HCT116 (cell line): ENCODE measurements around the gene SPTLC1. TPM values are rescaled to one million over a fixed set of nuclear protein-coding genes. Genes with fewer than 3 reads are reported as not detected.
A peak's percentile ranks its signal among the peaks of the same experiment; 100 is the strongest.

ENCODE experiments used
- ATAC-seq: fragments of 200-7000 bp; cut with Tn5 transposase; 2 replicates; pipeline ENCODE4 v1.9.1; 2020; ENCODE audit warnings: mild to moderate bottlenecking, moderate library complexity
- BruUV-seq: library from RNA; stranded (reverse); fragments of 400-500 nt; replicated peaks from 2 replicates; lab custom pipeline; 2021; lab: Mats Ljungman, UMichigan
- CTCF ChIA-PET: fragments of 300-600 bp; sonication (Branson Sonifier 250); formaldehyde crosslinking; loops from one replicate; lab custom pipeline; 2021; ENCODE audit warnings: antibody characterized with exemption; lab: Charles Lee
- POLR2A ChIA-PET: fragments of 300-600, 350-600 bp; sonication (Branson Sonifier 250); formaldehyde crosslinking; loops from one replicate; lab custom pipeline; 2021; ENCODE audit warnings: antibody characterized with exemption; lab: Charles Lee
- RAD21 ChIA-PET, 2 experiments: fragments of 300-600 bp; sonication (Branson Sonifier 250); formaldehyde crosslinking; loops; one replicate each; lab custom pipeline; 2023; ENCODE audit warnings: low total read pairs in 2 of 2; ENCODE audit not compliant: uncharacterized antibody in 2 of 2, unreplicated experiment in 2 of 2, low non-redundant PET in 1 of 2; lab: Charles Lee
- DNase-seq: peaks from one replicate; pipeline ENCODE4 v3.0.0-alpha.2; 2010; ENCODE audit warnings: low read depth, low spot score
- H2AFZ ChIP-seq: fragments of 200-600 bp; shearing (Covaris generic), sonication (generic); 2 replicates; pipeline ENCODE4 v1.6.1; 2017; ENCODE audit warnings: low read depth, mixed run types, mixed read lengths, antibody characterized with exemption, low read length; ENCODE audit not compliant: poor library complexity, severe bottlenecking
- H3K27ac ChIP-seq: 2 replicates; pipeline ENCODE4 v1.5.1; 2012; ENCODE audit warnings: low read depth, low read length
- H3K27me3 ChIP-seq: fragments of 200-600 bp; sonication (generic); 2 replicates; pipeline ENCODE4 v1.6.1; 2016; ENCODE audit warnings: mixed run types, low read length, mixed read lengths; ENCODE audit not compliant: insufficient read depth
- H3K36me3 ChIP-seq, 2 experiments: fragments of 200-500 bp in 1 of 2; fragments of 200-600 bp in 1 of 2; sonication (Bioruptor generic) in 1 of 2; sonication (generic) in 1 of 2; 2 replicates each; pipeline versions ENCODE4 v1.5.1 to v1.6.1; 2014 to 2016; ENCODE audit warnings: low read length in 2 of 2, inconsistent platforms in 1 of 2, mixed read lengths in 1 of 2, mixed run types in 1 of 2; ENCODE audit not compliant: insufficient read depth in 2 of 2, control insufficient read depth in 1 of 2
- H3K4me1 ChIP-seq, 2 experiments: fragments of 200-600 bp in 1 of 2; sonication (generic) in 1 of 2; 2 replicates each; pipeline versions ENCODE4 v1.5.1 to v1.6.1; 2012 to 2017; ENCODE audit warnings: low read length in 2 of 2, inconsistent platforms in 1 of 2, mild to moderate bottlenecking in 1 of 2, mixed read lengths in 1 of 2, mixed run types in 1 of 2, moderate library complexity in 1 of 2; ENCODE audit not compliant: insufficient read depth in 2 of 2, control insufficient read depth in 1 of 2
- H3K4me2 ChIP-seq: fragments of 200-600 bp; sonication (generic); 2 replicates; pipeline ENCODE4 v1.6.1; 2017; ENCODE audit warnings: mixed run types, low read length, mixed read lengths
- H3K4me3 ChIP-seq, 2 experiments: fragments of 200-600 bp in 1 of 2; sonication (generic) in 1 of 2; replicated peaks in 1 of 2; 2 replicates each; pipeline ENCODE4 v1.5.1; 2011 to 2016; ENCODE audit warnings: low read length in 2 of 2, control low read depth in 1 of 2, low read depth in 1 of 2, mild to moderate bottlenecking in 1 of 2, mixed read lengths in 1 of 2, mixed run types in 1 of 2
- H3K79me2 ChIP-seq: fragments of 200-600 bp; sonication (generic); 2 replicates; pipeline ENCODE4 v1.6.1; 2017; ENCODE audit warnings: mild to moderate bottlenecking, mixed run types, low read length, moderate library complexity, mixed read lengths; ENCODE audit not compliant: insufficient read depth
- H3K9ac ChIP-seq: fragments of 200-600 bp; sonication (generic); 2 replicates; pipeline ENCODE4 v1.6.1; 2016; ENCODE audit warnings: low read length, mixed read lengths
- H3K9me2 ChIP-seq: fragments of 200-600 bp; sonication (generic), shearing (Covaris generic); 2 replicates; pipeline ENCODE4 v1.6.1; 2017; ENCODE audit warnings: mixed run types, mild to moderate bottlenecking, moderate library complexity; ENCODE audit not compliant: insufficient read depth
- H3K9me3 ChIP-seq, 2 experiments: fragments of 200-500 bp in 1 of 2; fragments of 200-600 bp in 1 of 2; sonication (Bioruptor generic) in 1 of 2; sonication (generic) in 1 of 2; 2 replicates each; pipeline ENCODE4 v1.6.1; 2014 to 2017; ENCODE audit warnings: low read length in 2 of 2, mixed read lengths in 2 of 2, inconsistent platforms in 1 of 2, low read depth in 1 of 2, mild to moderate bottlenecking in 1 of 2, mixed run types in 1 of 2, moderate library complexity in 1 of 2; ENCODE audit not compliant: control insufficient read depth in 1 of 2, insufficient read depth in 1 of 2
- H4K20me1 ChIP-seq: fragments of 200-600 bp; sonication (generic), shearing (Covaris generic); 2 replicates; pipeline ENCODE4 v1.6.1; 2017; ENCODE audit warnings: mixed run types, mild to moderate bottlenecking, moderate library complexity; ENCODE audit not compliant: insufficient read depth
- CEBPB ChIP-seq: IDR thresholded peaks from 2 replicates; pipeline ENCODE4 v1.6.1; 2012; ENCODE audit warnings: low read depth
- EGR1 ChIP-seq: IDR thresholded peaks from 2 replicates; pipeline ENCODE4 v1.6.1; 2012; ENCODE audit warnings: low read depth
- EZH2 ChIP-seq: fragments of 200-600 bp; sonication (generic); IDR thresholded peaks from 2 replicates; pipeline ENCODE4 v1.6.1; 2017; ENCODE audit warnings: antibody characterized with exemption, mixed run types
- EZH2phosphoT487 ChIP-seq: fragments of 200-600 bp; IDR thresholded peaks from 2 replicates; pipeline ENCODE4 v1.6.1; 2018; ENCODE audit warnings: antibody characterized with exemption, borderline replicate concordance
- POLR2A ChIP-seq: IDR thresholded peaks from 2 replicates; pipeline ENCODE4 v1.7.0; 2011; ENCODE audit warnings: borderline replicate concordance; ENCODE audit not compliant: insufficient read depth, insufficient read length; ENCODE audit errors: extremely low read depth
- RAD21 ChIP-seq: IDR thresholded peaks from 2 replicates; pipeline ENCODE4 v1.6.1; 2012; ENCODE audit warnings: low read depth, mild to moderate bottlenecking
- SP1 ChIP-seq: IDR thresholded peaks from 2 replicates; pipeline ENCODE4 v1.6.1; 2012; ENCODE audit warnings: low read depth
- SRF ChIP-seq: IDR thresholded peaks from 2 replicates; pipeline ENCODE4 v1.6.1; 2012; ENCODE audit warnings: low read depth
- TCF7L2 ChIP-seq: IDR thresholded peaks from 2 replicates; pipeline ENCODE4 v1.7.0; 2011; ENCODE audit warnings: borderline replicate concordance, inconsistent platforms; ENCODE audit not compliant: insufficient read depth, insufficient read length; ENCODE audit errors: extremely low read depth
- ZFX ChIP-seq: fragments of 450-650 bp; IDR thresholded peaks from 2 replicates; pipeline ENCODE4 v1.6.1; 2017
- intact Hi-C: fragments of 100-400 bp; cut with micrococcal nuclease; formaldehyde crosslinking; loops from 2 replicates; pipeline ENCODE4 v1.10.0; 2022
- total RNA-seq: library from RNA; stranded (reverse); gene quantifications from one replicate; pipeline ENCODE4 v1.2.1, GENCODE V29; 2021; ENCODE audit not compliant: unreplicated experiment
- TF ChIP-seq, protein P1 (sequence below): IDR thresholded peaks from 2 replicates; pipeline ENCODE4 v1.6.1; 2012
- TF ChIP-seq, protein P2 (sequence below), 3 experiments: fragments of 200-600 bp in 1 of 3; sonication (generic) in 1 of 3; IDR thresholded peaks in 2 of 3; conservative IDR thresholded peaks in 1 of 3; 2 replicates each; pipeline ENCODE4 v1.5.1; 2012 to 2017; ENCODE audit warnings: low read depth in 2 of 3, low read length in 2 of 3, antibody characterized with exemption in 1 of 3, borderline replicate concordance in 1 of 3, control low read depth in 1 of 3, mild to moderate bottlenecking in 1 of 3, mixed read lengths in 1 of 3, mixed run types in 1 of 3, moderate library complexity in 1 of 3; ENCODE audit not compliant: insufficient read depth in 1 of 3
- TF ChIP-seq, protein P3 (sequence below): IDR thresholded peaks from 2 replicates; pipeline ENCODE4 v1.6.1; 2012

Gene SPTLC1
- total RNA-seq, 1 experiment from 2014 or later, result 81.7 TPM

DNA sequence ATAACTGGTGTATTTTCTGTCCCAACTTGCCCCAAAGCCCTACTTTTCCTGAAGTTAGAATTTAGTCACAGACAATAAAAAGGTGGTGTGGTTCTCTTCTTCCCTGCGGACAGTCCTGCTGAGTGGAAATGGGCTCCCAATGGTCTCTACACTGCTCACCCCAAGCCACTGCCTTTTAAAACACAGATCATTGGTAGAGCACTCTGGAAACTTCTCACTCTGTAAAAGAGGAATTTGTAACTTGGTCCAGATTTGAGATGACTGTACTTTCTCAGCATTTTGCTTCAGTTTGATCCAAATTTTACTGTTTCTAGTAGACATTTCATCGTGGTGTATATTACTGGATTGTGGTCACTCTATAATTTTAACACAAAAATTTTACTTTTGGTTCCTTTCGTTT lies 84.8 kb downstream of the SPTLC1 start:
- ATAC-seq (no peak), DNase-seq (no peak)
- H3K79me2 ChIP-seq, result no peaks in the 10 kb centered on the region
- H2AFZ ChIP-seq, result no peak overlapping the region
- POLR2A ChIA-PET, result no interaction called here
- no peak overlapping the region for H3K27ac ChIP-seq
- no peaks in the 10 kb centered on the region for H3K4me1 ChIP-seq
- no peak overlapping the region for H3K9ac ChIP-seq
- no TSS peak for BruUV-seq
- CTCF ChIA-PET, result no interaction called here
- H3K4me3 ChIP-seq, result no peak overlapping the region
- no peaks in the 10 kb centered on the region for H3K9me3 ChIP-seq
- no peaks in the 10 kb centered on the region for H4K20me1 ChIP-seq
- peaks cover 6 to 7% of the 10 kb centered on the region in 2 experiments; a peak in 3 of 4 replicates for H3K36me3 ChIP-seq
- H3K27me3 ChIP-seq, result no peaks in the 10 kb centered on the region
- no peaks in the 10 kb centered on the region for H3K9me2 ChIP-seq
- no peak overlapping the region for H3K4me2 ChIP-seq
- RAD21 ChIA-PET, result no interaction called here
- TF ChIP-seq TCF7L2, result no peak
- no peak for TF ChIP-seq EZH2
- TF ChIP-seq, protein P1, sequence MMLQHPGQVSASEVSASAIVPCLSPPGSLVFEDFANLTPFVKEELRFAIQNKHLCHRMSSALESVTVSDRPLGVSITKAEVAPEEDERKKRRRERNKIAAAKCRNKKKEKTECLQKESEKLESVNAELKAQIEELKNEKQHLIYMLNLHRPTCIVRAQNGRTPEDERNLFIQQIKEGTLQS, result no peak
- no peak for TF ChIP-seq SP1
- intact Hi-C loops, result no loop called here

DNA sequence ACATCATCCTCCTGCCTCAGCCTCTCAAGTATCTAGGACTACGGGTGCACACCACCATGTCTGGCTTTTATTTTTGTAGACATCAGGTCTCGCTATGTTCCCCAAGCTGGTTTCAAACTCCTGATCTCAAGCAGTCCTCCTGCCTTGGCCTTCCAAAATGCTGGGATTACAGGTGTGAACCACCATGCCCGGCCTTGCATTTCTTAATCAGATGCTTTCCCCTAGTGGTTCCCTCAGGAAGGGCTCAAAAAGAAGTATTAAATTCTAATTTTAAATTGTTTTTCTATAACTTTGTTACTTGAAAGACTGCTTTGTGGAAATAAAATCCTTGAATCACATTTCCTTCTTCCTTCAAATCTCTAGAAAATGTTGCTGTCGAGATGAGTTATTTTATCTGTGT lies 85.7 kb downstream of the SPTLC1 start:
- CTCF ChIA-PET, result no interaction called here
- no TSS peak for BruUV-seq

More for the DNA sequence above, 85.7 kb downstream of the SPTLC1 start:
- Histone ChIP-seq H3K4me3 (no peak overlapping the region), H3K4me2 (no peak overlapping the region), H3K27me3 (no peaks in the 10 kb centered on the region), H3K36me3 (peaks cover 5 to 6% of the 10 kb centered on the region in 2 experiments; a peak in 3 of 4 replicates), H3K79me2 (no peaks in the 10 kb centered on the region), H3K9me3 (no peaks in the 10 kb centered on the region), H4K20me1 (no peaks in the 10 kb centered on the region), H3K4me1 (no peaks in the 10 kb centered on the region), H3K9ac (no peak overlapping the region), H3K27ac (no peak overlapping the region), H2AFZ (no peak overlapping the region)
- ChIA-PET POLR2A (no interaction called here), RAD21 (no interaction called here)
- ATAC-seq, result peak; percentile 50; the same call in 1 of the 2 replicates
- intact Hi-C loops, result no loop called here
- DNase-seq, result no peak
- TF ChIP-seq TCF7L2 (no peak), EZH2phosphoT487 (no peak), SRF (no peak), CEBPB (no peak), RAD21 (peak; percentile 47), ZFX (no peak), POLR2A (no peak), EGR1 (no peak)
- TF ChIP-seq, protein P2, sequence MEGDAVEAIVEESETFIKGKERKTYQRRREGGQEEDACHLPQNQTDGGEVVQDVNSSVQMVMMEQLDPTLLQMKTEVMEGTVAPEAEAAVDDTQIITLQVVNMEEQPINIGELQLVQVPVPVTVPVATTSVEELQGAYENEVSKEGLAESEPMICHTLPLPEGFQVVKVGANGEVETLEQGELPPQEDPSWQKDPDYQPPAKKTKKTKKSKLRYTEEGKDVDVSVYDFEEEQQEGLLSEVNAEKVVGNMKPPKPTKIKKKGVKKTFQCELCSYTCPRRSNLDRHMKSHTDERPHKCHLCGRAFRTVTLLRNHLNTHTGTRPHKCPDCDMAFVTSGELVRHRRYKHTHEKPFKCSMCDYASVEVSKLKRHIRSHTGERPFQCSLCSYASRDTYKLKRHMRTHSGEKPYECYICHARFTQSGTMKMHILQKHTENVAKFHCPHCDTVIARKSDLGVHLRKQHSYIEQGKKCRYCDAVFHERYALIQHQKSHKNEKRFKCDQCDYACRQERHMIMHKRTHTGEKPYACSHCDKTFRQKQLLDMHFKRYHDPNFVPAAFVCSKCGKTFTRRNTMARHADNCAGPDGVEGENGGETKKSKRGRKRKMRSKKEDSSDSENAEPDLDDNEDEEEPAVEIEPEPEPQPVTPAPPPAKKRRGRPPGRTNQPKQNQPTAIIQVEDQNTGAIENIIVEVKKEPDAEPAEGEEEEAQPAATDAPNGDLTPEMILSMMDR (IDR thresholded peaks at IDR 0.05 in 2 of 3, conservative IDR thresholded peaks at IDR 0.05 in 1 of 3; ENCODE audit: borderline replicate concordance in 1 of 3, insufficient read depth in 1 of 3, low read depth in 2 of 3, low read length in 2 of 3), result peak in 2 of 3 experiments; percentile 16 to 26; a peak in 3 of 6 replicates
- TF ChIP-seq, protein P3, sequence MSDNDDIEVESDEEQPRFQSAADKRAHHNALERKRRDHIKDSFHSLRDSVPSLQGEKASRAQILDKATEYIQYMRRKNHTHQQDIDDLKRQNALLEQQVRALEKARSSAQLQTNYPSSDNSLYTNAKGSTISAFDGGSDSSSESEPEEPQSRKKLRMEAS, result no peak
- TF ChIP-seq, all 23 proteins: peak for 2
- no peaks in the 10 kb centered on the region for H3K9me2 ChIP-seq
